ENCODE measurements around the gene ARHGDIA.
"Not testable (repeated sequence)": the region's sequence is repeated elsewhere in the genome, so short reads cannot be mapped to it uniquely, and the experiment has no call there.

The ARHGDIA gene

DNA sequence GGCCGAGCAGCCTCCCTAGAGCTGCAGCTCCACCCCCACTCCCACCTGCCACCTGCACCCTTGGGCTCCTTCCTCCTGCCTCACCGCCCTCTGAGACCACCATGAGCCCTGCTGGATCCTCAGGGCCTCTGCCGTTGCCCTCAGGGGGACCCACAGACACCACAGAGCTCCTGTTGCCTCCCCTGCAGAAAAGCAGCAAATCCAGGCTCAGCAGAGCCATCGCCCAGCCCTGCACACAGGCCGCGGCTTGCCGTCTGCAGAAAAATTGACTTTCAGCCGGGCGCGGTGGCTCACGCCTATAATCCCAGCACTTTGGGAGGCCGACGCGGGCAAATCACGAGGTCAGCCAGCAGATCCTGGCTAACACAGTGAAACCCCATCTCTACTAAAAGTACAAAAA, 29.3 kb downstream of the ARHGDIA start:
- DNase-seq = no peak

DNA sequence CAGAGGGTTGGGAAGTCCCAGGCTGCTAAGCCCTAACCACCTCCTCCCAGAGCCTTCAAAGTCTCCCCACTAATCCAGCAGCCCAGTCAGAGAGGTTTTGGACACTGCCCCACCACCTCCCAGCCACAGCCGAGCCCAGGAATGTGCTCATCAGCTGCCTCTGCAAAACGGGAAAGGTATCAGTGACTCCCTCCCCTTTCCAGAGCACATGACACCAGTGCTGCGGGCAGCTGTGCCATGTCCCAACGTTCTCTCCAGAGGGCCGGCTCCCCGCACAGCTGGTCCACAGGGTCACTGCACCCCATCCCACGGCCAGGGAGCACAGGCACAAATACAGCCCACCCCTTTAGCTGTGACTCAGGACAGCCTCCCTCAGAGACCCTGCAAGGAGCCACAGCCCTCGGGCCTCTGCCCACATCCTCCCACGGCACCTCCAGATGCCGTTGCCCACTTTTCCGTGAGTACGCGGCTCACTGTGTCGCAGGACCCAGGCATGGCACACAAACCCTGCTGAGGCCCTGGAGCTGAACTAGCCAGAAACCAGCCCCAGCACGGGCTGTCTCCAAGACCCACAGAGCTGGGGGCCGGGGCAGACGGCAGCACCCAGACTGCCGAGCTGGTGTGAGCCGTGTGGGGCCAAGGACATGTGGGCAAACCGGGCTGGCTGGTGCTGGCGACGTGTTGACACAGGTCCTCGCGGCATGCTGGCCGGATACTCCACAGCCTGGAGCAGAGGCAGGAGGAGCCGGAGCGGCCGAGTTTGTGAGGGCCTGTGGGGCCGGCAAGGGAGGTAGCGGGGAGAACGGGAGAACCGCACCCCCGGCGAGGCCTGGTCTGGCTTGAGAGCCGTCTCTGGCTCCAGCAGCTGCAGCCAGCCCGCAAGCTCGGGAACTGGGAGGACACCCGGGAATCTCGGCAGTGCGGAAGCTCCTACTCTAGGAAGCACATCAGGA, 30.0 kb downstream of the ARHGDIA start:
- DNase-seq = no peak

DNA sequence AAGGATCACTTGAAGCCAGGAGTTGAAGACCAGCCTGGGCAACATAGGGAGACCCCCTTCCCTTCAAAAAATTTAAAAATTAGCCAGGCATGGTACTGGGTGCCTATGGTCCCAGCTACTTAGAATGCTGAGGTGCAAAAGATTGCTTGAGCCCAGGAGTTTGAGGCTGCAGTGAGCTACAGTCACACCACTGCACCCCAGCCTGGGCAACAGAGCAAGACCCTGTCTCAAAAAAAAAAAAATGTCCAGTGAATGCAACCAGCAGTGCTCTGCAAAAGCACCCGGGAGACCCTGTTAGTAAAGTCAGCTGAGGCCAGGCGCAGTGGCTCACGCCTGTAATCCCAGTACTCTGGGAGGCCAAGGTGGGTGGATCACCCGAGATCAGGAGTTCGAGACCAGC, 31.1 kb downstream of the ARHGDIA start:
- not testable (repeated sequence) for DNase-seq

DNA sequence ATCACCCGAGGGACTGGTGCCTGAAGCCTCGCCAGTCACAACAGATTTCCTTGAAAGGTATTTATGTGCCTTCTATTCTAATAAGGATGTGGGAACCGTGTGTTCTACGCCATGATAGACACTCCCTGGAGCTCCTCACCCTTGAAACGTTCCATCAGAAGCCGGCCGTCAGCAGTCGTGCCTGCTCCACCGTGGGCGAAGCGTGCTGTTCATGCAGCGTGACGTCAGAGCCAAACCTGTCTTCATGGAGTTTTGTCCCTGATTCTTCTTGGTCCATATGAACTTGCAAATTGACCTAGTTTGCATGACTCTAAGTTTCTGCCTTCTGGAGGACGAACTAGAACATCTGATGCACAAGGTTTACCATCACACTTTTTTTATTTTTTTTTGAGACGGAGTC, 31.8 kb downstream of the ARHGDIA start:
- DNase-seq = no peak

DNA sequence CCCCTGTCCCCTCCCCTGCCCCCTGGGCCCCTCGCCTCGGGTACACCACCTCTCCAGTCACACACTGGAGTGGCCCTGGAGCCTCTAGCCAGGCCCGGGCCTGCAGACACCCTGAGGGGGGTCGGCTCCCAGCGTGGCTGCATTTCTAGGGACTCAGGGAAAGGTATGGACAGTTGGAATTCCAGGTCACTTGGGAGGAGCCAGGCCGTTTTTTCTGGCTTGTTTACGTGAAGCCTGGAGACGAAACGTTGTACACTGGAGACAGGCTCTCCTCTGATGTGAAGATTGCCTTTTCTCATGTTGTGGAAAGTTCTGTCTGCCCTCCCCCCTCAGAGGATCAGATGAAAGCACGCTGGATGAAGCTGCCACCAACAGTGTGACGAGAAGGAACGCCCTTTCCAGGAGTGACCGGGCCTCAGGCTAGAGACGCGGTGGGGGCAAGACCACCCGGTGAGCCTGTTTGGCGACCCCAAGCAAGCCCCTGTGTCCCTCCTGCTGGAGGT, 32.3 kb downstream of the ARHGDIA start:
- no peak for DNase-seq

DNA sequence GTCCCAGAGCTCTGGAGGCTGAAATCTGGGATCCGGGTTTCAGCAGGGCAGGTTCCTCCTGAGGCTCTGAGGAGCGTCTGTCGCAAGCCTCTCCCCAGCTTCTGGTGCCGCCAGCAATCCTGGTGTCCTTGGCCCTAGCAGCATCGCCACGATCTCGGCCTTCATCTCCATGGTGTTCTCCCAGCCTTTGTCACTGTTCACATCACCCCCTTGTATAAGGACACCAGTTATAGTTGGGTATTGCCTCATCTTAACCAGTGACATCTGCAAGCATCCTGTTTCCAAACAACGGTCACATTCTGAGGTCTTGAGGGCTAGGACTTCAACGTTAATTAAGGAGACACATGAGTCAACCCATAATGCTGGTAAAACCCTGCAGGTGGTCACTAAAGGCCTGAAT, 33.5 kb downstream of the ARHGDIA start:
- DNase-seq = no peak

DNA sequence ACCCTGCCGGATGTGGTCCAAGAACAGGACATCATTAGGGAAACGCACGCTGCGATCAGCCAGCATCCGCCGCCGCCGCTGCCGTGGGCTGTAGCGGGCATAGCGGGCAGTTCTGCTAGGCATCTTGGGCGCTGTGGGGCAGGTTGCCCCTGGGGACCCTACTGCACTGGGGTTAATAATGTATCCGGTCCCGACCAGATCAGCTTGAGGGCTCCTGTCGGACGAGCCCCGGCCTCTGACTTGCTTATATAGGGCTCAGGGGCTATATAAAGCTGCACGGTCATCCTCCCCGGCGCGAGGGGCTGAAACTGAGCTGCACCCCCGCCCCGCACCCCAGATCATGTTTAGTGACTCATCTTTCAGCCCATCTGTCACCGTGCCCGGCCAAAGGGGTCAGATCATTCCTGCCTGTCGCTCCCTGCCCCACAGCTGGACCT, 36.3 kb downstream of the ARHGDIA start, which contains the start of gene PPP1R27:
PPP1R27 (minus strand) TSS at position 220 of the 437 bp plus-strand sequence; CDS start at position 123, 97 bp downstream.
- no peak for DNase-seq

DNA sequence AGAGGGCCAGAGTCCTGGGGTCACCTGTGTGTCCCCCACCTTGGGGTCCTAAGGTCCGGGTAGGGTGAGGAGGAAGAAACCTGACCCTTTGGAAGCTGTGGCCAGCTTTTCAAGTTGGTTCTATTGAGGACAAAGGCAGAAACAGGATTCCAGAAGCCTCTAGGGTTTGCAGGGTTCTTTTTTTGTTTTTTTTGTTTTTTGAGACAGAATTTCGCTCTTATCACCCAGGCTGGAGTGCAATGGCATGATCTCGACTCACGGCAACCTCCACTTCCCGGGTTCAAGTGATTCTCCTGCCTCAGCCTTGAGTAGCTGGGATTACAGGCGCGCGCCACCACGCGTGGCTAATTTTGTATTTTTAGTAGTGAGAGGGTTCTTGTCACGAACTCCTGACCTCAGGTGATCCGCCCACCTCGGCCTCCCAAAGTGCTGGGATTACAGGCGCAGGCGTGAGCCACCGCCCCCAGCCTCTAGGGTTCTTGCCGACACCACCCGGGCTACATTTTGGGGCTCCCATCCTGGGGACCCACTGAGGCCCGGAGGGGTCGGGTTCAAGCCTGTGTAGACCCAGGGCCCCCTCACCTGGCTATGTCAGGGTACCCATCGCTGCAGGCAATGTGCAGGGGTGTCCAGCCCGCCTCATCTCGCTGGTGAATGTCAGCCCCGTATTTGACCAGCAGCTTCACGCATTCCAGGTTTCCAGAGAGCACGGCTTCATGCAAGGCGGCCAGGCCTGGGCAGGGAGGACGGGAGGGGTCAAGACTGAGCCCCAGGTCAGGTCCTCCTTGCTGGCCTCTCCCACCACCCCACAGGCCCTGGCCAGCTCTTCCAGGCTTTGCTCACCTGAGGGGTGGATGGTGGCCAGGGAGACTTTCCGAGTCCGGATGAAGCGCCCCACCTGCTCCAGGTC, 37.0 kb downstream of the ARHGDIA start:
- no peak for DNase-seq

DNA sequence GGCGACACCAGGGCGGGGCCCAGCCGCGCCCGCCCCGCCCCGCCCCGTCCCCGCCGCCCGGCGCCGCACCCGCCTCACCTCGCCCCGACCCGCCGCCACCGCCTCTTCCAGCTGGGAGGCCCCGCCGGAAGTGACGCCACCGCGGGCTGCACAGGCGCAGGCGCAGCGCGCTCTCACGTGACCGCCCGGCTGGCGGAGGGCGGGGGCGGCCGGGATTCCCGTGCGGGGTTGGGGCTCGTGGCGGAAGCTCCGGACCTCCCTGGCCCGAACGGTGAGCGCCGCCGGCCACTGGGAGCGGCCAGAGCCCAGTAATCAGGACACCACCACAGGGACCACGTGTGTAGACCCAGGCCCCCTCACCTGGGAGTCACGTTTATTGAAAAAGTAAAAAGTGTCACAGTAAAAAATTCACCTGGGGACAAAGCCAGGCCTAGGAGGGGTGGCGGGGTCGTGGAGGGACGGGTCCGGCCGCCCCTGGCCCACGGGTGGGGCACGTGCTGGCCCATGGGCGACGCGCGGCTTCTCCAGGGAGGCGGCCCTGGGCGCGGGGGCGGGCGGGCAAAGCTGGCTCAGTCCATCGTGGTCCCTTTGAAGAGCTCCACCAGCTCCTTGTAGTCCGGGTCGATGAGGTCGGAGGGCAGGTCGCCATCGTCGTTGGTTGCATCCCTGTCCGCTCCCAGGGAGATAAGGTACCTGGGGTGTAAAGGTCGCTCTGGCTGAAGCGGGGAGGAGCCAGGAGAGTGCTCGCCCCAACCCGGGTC, 37.8 kb downstream of the ARHGDIA start, which contains the start of gene MCRIP1:
MCRIP1 (minus strand) TSS at position 132 of the 761 bp plus-strand sequence. CDS start 8,785 bp downstream, outside the sequence.
- DNase-seq = peak; percentile 94 to 97

DNA sequence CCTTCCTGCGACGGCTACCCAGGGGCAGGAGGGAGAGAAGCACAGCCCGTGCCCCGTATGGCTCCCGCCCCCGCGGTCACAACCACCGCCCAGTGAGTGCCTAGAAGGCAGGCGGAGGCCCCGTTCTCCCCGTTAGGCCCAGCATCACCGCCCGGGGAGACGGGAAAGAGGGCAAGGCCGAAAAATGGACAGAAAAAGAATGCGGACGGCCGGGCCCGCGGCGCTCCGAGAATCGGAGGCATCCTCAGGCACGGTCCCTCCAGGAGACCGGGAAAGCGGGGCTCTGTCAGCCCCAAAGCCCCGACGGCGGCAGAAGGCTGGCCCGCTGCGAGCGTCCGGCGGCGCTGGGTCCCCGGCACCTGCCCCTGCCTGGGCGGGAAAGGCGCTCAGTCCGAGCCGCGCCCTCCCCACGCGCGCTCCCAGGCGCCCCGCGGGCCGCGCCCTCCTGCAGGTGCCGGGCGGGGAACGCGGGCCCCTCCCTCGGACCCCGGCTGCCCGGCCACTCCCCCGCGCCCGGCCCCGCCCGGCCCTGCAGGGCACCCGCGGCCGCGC, 38.5 kb downstream of the ARHGDIA start:
- no peak for DNase-seq

DNA sequence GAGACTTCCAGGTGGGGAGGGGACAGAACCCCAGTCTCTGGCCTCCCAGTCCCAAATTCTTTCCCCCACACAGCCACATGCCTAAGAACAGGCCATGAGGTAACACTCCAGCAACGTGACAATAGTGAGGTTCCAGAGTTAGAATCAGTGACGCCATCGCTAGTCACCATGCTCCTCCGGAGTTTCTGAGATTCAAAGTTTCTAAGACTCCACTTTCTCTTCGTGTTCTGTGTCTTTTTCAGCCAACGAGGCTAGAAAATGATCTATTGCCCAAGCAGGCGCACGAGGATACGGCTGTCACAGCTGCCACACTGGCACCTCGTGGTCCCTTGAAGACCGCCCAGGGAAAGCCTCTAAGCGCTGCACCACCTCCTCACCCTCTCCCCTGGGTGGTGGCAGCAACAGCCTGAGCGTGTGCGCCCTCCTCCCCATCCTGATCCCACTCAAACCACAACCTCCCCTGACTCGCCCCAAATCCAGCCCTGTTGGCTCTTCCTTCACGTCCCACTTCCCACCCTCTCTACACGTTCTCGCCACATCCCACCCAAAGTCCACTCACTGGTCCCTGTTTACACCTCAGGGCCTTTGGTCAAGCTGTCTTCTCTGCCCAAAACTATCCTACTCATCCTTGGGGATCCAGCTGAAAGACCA, 39.1 kb downstream of the ARHGDIA start:
- DNase-seq = peak; percentile 39 to 44

DNA sequence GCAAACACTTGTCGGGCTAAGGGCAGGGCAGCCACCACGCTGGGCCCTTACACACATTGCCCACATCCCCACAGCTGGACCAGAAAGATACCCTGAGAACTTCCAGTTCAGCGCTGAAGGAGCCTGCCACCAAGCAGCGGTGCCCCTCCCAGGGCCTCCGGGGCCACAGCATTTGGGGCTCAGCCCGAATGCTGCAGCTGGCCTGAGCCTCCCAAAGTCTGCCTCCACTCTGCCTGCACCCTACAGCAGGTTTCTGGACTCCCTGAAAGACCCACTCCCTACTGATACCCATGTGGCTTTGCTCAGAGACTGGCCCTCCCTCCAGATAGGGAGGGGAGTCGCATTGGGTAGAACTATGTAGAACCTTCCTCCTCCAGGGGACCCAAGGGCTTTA, 39.6 kb downstream of the ARHGDIA start:
- no peak for DNase-seq

DNA sequence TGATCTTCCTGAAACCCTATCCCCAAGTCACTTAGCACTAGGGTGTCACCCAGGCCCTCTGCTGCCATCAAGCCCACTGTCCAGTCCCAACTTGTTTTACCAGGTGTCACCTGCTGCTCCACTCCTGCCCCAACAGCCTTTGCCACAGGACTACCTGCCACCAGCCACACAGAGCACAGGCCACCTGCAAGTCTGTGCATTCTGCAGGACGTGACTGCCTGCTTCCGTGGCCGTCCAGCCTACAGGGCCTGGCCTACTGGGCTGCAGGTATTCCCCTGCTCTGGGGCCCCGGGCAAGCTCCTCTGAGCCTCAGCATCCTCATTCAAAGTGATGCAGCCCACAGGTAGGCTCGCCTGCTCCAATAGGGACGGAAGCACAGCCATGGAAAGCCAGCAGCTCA, 41.3 kb downstream of the ARHGDIA start:
- DNase-seq = no peak

DNA sequence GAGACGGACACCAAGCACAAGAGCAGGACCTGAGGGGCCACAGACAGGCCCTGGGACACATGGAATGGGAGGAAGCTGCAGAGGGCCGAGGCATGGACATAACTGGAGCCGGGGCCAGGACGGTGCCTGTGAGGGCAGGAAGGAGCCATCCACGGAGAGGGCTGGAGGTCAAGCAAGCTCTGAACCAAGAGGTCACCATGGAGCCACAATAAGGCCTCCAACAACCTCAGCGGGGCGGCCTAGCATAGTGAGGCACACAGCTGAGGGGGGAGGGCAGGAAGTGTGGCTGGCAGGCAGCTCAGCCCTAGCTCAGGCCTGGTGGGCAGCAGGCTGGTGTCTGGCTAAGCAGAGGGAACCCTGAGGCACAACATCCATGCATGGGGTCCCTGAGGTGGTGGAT, 42.5 kb downstream of the ARHGDIA start:
- no peak for DNase-seq

DNA sequence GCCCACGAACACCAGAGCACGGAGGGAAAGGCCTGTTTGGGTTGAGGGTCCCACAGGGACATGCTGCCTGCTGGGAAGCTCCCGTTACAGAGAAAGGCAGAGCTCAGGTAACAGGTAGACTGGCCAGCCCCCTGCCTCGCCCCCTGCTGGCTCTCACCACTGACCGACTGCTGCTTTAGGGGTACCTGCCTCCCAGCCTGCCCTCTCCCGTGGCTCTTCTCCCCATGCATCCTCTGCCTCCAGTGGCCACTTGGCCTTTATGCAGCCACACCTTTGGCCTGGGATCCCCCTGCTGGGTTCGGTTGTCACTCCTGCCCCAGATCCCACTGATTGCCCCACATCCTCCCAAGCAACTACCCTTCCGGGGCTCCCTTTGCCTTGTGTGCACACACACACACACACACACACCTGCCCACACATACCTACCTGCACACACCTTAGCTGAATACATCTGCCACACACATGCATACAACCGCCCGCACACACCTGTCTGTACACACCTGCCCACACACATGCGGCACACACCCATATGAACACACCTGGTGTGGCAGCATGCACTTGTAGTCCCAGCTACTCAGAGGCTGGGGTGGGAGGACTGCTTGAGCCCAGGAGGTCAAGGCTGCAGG, 45.2 kb downstream of the ARHGDIA start:
- no peak for DNase-seq

DNA sequence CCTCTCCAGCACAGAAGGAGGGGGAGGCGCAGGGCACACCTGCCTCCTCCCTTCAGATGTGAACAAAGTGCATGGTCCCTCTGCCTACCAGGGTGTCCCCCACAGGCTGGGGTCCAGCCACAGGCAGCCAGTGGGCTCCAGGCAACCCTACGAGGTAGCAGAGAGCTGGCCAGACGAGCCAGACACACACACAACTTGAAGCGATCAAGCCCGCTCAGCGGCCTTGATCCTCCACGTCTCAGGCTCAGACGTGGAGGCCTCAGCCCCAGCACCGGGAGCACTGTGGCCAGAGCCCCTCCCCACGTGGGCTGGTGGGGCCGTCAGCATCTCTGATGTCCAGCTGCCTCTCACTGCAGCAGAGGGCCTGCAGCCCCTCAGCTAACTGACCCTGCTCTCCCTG, 46.5 kb downstream of the ARHGDIA start:
- DNase-seq = no peak

DNA sequence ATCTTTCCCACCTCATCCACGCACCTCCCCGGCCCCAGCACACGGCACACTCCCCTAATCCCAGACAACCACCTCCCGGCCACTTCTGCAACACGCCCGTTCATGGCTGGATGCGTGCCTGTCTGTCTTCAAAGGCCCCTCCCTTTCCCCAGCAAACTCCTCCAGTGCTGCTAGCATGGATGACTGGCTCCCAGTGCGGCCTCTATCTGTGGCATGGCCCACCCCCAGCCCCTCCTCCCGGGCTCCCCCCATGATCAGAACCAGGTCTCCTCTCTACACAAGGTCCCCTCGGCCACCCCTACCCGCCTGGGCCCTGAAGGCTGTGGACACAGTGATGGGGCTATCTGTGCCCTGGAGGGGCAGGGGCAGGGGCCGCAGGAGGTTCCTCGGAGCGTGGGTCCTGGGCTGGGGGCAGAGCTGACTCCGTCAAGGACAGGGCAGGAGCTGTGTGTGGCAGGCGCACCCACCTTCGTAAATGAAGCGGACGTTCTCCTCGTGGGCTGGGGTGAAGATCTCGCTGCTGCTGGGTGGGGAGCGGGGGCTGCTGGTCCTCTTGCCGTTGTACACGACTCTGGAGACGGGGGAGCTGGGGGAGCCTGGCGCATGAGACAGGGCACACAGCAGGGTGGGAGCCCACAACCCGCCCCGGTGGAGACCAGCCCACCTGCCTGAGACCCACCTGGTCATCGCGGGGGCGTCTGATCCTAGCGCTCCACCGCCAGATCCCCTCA, 47.2 kb downstream of the ARHGDIA start:
- no peak for DNase-seq

DNA sequence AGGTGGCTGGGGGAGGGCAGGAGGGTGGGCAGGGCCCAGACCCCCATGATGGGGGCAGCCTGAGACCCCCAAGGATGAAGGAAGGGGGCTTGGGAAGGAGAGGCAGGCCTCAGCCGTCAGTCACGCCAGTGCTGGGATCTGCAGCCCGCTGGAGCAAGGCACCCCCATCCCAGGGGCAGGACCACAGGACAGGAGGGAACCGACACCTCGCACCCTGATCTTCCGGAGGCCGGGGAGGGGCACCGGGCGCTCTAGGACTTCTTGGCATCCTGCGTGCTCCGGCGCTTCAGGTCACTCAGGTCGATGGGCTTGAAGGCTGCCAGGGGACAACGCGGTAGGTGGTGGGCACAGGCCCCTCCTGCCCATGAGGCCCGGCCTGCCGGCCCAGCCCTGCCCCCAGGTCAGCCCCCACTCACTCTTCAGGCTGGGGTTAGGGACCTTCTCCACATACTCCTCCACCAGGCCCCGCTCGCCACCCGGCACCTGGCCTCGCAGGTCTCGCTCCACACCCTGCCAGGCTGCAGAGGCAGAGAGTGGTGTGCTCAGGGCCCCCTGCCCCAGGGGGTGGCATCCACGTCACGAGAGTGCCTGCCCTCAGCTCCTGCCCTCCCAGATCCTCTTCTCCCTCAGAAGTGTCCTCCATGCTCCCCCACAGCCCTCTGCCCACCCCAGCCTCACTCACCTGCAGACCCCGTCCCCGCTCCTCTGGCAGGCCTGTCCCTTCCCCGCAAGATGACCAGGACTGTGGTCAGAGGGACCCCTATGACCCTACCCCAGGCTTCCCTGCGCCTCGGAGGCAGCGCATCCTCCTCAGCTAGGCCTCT, 47.9 kb downstream of the ARHGDIA start:
- DNase-seq = no peak

DNA sequence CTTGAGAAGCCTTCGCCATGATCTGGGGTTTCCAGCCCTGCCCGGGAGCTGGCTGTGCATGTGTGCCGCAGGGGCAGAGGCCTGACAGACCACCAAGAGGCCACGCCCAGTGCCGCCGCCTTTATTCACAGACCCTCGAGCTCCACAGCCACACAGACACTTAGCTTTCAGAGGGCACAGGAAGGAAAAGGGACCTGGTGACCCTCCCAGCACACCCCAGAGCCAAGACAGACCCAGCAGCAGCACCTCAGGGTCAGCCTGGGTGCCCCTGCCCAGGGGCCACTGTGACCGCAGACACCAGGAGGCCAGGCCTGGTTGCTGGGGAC, 48.9 kb downstream of the ARHGDIA start:
- no peak for DNase-seq
